ENCODE data around the gene STK38L.

DNA sequence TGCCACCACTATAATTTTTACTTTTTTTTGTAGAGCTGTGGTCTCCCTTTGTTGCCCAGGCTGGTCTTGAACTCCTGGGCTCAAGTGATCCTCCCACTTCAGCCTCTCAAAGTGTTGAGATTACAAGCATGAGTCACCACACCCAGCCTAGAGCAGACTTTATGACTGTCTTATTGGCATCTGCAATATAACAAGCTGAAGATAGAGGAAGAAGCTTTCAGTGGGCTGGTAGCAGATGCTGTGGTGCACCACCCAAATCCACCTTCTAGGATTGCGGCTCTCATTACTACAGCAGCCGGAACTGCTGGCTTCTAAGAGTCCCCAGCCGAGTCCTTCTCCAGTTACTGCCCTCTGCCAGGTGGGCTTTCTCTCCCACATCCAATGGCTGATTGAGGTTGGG is 7.6 kb upstream of the STK38L start:
- TF ChIP-seq EZH2 (IDR thresholded peaks at IDR 0.05; ENCODE audit: low read length, missing control alignments), result no peak
- TF ChIP-seq, protein P1, sequence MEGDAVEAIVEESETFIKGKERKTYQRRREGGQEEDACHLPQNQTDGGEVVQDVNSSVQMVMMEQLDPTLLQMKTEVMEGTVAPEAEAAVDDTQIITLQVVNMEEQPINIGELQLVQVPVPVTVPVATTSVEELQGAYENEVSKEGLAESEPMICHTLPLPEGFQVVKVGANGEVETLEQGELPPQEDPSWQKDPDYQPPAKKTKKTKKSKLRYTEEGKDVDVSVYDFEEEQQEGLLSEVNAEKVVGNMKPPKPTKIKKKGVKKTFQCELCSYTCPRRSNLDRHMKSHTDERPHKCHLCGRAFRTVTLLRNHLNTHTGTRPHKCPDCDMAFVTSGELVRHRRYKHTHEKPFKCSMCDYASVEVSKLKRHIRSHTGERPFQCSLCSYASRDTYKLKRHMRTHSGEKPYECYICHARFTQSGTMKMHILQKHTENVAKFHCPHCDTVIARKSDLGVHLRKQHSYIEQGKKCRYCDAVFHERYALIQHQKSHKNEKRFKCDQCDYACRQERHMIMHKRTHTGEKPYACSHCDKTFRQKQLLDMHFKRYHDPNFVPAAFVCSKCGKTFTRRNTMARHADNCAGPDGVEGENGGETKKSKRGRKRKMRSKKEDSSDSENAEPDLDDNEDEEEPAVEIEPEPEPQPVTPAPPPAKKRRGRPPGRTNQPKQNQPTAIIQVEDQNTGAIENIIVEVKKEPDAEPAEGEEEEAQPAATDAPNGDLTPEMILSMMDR (conservative IDR thresholded peaks at IDR 0.05 in 1 of 2, IDR thresholded peaks at IDR 0.05 in 1 of 2; ENCODE audit: low read depth in 1 of 2, low read length in 2 of 2), result no peak

All from fibroblast of lung (primary cell).